ENCODE measurements around the gene GYPE.
"Not testable (repeated sequence)": the region's sequence is repeated elsewhere in the genome, so short reads cannot be mapped to it uniquely, and the experiment has no call there.

GYPE gene

DNA sequence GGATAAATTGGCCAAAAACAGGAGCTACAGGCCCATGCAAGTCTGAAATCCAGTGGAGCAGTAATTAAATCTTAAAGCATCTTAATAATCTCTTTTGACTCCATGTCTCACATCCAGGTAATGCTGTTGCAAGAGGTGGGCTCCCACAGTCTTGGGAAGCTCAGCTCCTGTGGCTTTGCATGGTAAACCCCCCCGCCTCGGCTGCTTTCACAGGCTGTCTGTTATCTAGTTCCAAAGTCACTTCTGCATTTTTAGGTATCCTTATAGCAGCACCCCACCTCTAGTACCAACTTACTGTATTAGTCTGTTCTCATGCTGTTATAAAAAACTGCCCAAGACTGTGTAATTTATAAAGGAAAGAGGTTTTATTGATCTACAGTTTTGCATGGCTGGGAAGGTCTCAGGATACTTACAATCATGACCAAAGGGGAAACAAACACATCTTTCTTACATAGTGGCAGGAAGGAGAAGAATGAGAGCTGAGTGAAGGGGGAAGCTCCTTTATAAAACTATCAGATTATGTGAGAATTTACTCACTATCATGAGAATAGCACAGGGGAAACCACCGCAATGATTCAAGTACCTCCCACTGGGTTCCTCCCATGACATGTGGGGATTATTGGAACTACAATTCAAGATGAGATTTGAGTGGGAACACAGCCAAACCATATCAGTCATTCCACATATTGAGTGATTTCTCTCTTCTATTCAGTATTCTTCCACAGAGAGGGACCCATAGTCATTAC lies 34.7 kb downstream of the GYPE start:
- in situ Hi-C loops (cut with HindIII; ENCODE audit: low sequenced_read_pairs), result not testable (repeated sequence)

DNA sequence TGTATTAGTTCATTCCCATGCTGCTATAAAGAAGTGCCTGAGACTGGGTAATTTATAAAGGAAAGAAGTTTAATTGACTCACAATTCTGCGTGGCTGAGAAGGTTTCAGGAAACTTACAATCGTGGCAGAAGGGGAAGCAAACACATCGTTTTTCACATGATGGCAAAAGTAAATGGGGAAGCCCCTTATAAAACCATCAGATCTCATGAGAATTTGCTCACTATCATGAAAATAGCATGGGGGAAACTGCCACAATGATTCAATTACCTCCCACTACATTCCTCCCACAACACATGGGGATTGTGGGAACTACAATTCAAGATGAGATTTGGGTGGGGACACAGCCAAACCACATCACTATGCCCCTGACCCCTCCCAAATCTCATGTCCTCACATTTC lies 35.4 kb downstream of the GYPE start:
- in situ Hi-C loops (cut with HindIII; ENCODE audit: low sequenced_read_pairs), result not testable (repeated sequence)

DNA sequence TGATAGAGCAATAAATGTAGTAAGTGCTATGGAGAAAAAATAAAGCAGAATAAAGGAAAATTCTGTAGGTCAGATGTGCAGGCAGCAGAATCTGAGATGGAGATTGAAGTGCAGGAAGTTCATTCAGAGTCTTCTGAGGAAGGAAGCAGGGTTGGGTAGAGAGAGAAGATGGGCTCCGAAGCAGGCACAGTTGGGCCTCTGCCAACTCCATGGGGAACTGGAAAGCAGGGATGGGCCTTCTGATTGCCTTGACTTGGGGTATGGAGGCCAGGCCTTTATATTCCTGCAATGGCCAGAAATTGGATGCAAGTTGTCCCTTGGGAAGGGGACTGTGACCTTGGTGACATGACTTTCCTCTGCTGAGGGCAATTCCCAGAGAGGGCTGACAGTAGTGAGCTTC lies 42.6 kb downstream of the GYPE start:
- in situ Hi-C loops (cut with HindIII; ENCODE audit: low sequenced_read_pairs), result not testable (repeated sequence)

DNA sequence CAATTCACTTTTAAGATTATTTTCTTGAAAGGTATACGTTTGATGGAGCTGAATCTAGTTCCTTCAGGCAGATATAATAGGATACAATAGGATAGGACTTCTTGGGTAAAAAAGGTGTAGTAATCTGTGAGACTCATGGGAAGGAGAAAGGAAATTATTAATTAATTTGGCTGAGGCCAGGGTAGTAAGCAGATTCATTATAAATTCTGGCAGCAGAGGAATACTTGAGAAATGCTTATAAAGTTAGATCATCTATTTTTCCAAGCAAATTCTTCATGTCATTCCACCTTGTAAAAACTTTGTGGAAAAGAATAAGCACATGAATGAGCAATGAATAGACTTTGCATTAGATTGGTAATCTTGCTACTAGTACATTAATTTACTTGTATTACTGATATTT lies 46.9 kb downstream of the GYPE start:
- in situ Hi-C loops (cut with HindIII; ENCODE audit: low sequenced_read_pairs), result no loop called here

DNA sequence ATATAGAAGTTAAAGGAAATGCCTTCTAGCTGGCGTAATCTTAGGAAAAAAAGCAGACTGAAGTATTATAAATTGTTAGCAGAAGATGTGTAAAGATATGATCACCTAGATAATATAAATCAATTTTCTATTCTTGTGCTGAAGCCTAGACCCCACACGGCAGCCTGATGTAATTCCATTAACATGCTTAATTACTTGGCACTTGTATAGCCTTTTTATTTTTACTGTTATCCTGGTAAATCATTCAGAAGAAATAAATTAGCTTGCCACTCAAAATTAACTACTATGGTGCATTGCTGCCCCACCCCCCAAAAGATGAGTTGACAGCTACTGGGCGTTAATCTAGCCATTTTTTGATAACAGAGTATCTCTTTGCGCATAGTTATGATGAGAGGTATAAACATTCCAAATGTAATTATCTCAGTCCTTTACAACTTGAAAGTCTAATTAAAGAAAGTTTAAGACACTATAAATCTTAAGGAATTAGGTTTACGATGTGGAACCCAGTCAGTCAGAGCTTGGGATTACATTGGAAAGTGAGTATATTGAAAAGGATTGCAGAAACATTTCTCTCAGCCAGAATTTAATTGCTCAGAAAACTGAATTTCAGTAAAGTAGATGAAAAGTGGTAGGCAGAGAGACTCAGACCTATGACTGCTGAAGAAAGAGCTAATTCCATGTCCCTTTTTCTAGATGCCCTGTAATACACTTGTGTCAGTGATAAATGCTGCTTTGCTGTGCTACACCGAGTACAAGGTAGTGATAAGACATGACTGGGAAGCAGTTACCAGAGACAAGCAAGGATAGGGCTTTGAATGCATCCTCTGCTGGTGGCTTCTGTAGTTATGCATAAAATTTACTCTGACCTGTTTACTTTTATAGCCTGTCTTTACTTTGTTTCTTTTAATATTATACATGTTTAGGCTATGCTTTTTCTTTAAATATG lies 47.7 kb downstream of the GYPE start:
- in situ Hi-C loops (cut with HindIII; ENCODE audit: low sequenced_read_pairs), result not testable (repeated sequence)

DNA sequence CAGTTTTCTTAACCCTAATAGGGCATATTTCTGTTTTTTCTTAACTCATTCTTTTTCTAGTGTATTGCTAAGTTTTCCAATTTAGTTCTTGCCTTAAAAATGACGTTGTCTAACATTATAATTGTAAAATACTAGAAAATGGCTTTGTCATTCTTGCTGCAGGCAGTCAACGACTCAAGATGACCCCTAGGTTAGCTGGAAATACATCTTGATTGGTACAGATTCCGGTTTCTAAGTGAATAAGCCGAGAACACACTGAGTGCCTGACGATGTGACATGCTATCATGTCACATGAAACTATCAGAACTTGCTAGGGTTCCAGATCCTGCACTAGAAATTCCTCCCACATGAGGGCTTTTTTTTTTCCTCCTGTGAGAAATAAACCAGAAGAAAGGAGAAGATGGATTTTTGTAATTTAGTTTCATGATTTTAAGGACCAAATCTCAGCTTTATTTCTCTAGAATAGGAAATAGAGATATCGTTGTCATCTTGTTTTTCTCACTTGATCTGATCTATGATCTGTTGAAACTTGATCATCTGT lies 49.3 kb downstream of the GYPE start:
- in situ Hi-C loops (cut with HindIII; ENCODE audit: low sequenced_read_pairs), result not testable (repeated sequence)

DNA sequence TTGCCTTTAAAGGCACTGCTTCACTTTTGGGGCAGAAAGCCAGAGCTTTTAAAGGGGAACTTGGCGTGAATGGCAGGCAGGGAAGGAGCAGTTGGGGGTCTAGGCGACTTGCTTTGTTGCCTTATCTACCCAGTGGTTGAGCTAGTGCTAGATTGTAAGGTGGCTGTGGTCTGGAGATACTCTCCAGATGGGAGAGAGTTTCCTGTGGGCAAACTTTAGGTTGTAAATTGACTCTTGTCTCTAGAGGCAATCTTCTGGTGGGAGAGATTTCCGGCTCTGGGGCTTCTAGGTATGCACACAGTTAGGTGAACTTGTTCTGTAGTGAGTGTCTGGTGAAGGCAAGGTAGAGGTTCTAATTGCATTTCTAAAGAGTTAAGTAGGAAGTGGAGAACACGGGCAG lies 50.7 kb downstream of the GYPE start:
- in situ Hi-C loops (cut with HindIII; ENCODE audit: low sequenced_read_pairs), result not testable (repeated sequence)

DNA sequence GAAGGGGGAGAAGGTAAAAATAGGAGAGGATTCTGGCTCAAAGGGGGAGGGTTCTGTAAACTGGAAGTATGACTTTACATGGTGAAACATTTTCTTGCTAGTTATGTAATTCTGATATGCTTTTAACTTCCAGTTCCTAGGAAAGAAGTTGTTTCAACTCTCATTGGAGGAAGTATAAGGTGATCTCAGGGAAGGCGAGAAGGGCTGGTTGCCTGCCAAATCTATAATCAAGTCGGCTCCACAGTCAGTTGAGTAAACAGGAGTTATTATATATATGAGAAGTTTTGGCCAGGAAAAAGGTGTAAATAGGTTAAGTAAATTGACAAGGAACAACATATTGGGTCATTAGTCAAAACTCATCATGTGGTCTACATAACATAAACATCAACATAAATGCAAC lies 56.1 kb downstream of the GYPE start:
- in situ Hi-C loops (cut with HindIII; ENCODE audit: low sequenced_read_pairs), result not testable (repeated sequence)

DNA sequence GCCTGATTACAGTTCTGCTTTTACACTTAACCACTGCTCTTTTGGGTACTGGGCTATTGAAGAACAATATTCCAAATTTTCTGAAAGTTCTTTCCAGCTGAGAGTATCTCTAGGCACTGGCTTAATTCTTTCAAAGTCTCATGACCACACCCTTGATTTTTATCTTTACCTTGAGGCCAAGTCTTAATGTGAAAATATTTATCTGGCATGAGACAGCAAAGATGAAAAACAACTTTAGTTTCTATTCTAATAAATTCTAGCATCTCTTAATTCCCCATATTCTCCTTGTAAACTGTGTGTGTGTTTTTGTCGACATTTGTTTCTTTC lies 61.9 kb downstream of the GYPE start:
- in situ Hi-C loops (cut with HindIII; ENCODE audit: low sequenced_read_pairs), result not testable (repeated sequence)

DNA sequence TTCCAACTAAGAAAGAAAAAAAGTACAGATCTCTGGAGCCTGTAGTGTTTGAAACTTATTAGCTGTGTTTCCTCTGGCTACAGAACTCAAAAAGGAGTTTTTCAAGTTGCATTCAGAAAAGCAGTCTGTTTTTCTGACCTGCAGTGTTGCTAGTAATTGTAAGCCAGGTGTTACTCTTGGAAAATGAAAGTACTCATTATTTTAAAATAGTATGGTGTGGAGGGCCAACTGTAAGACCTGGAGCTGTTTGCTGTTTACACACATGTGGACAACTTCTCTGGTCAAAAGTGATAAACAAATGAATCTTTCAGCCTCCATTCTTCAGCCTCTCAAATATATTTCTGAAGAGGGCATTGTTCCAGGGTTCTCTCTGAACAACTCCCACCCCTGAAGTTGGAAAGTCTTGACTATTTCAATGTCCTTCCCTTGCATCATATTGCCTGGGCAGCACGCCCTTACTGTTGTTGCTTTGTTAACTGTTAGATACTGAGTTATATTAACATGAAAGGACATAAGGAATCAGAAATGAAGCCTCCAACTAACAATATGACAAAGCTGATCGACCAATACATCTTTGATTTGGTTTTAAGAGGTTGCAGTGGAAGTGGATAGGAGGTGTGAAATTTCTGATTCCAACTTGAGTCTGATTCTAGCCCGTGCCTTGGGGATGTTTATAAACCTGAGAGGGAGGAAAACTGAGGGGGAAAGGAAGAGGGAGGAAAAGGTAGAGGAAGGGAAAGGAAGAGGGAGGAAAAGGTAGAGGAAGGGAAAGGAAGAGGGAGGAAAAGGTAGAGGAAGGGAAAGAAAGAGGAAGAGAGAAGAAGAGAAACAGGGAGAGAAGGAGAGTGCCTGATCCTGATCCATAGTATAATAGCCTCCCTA lies 62.5 kb downstream of the GYPE start:
- in situ Hi-C loops (cut with HindIII; ENCODE audit: low sequenced_read_pairs), result not testable (repeated sequence)

DNA sequence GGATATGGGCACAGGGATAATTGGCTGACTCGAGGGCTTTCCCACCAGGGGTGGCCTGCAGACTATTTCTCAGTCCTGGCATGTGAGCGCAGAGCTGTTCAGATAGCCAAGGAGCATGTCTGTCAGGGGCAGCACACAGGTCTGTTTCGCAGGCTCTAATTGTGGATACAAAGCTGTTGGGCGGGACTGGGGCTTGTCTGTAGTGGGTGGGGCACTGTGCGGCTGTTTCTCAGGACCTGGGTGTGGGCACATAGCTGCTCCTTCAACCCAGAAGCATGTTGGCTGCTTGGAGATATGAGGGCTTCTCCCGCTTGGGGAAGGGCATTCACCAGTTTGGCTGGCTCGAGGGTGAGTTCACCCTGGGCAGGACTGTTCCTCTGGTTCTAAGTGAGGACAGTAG lies 65.9 kb downstream of the GYPE start:
- in situ Hi-C loops (cut with HindIII; ENCODE audit: low sequenced_read_pairs), result not testable (repeated sequence)

DNA sequence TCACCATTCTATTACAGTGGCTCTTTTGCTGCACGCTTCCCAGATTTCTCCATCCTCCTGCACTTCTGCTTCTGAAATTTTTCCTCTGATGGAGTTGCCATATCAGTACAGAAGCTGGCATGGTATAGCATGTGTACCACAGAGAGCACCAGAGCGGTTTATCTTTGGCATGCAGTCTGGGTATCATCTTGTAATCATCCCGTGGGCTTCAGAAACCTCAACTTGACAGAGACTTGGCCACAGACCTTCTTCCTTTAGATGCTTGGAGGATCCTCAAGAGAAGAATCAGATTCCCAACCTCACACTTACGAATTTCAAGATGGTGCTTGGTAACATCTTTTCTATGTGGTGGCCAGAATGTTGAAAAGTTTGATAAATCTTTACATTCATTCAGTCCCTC lies 71.2 kb downstream of the GYPE start:
- in situ Hi-C loops (cut with HindIII; ENCODE audit: low sequenced_read_pairs), result not testable (repeated sequence)

DNA sequence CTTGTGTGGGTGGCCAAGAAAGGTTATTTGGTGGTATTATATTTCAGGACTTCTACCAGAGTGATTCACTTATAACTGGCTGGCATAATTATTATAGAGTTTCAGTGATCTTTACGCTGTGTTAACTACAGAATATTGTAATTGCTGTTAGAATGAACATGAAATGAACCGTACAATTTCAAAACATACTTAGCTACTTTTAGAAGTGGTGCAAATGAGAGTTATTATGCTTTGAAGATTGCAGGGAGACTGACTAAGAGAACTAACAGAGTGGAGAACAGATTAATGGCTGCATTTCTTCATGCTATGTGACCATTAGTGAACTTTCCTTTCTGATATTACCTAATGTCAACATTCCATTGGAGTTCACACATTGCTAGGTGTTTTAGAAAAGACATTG lies 71.7 kb downstream of the GYPE start:
- in situ Hi-C loops (cut with HindIII; ENCODE audit: low sequenced_read_pairs), result not testable (repeated sequence)

DNA sequence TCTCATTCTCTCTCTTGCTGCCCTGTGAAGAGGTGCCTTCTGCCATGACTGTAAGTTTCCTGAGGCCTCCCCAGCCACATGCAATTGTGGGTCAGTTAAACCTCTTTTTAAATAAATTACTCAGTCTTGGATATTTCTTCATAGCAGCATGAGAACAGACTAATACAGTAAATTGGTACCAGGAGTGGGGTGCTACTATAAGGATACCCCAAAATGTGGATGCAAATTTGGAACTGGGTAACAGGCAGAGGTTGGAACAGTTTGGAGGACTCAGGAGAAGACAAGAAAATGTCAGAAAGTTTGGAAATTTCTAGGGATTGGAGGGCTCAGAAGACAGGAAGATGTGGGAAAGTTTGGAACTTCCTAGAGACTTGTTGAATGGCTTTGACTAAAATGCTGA lies 74.8 kb downstream of the GYPE start:
- in situ Hi-C loops (cut with HindIII; ENCODE audit: low sequenced_read_pairs), result not testable (repeated sequence)

DNA sequence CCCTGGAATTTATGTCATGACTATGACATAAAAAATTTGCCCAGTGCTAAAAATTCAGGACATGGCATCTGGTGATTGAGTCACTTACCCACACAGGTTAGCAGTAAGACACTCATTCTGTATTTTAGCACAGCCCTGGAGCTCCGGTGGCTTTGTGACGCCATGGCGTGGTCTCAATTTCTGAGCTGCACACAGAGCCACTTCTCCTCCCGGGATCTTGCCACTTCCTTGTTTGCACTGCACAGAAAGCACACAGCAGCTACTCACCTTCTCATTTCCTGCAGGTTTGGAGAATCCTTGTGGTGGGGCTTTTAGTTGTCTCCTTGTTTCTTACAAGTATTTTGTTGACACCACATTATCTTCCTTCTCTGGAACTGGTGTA lies 76.1 kb downstream of the GYPE start:
- in situ Hi-C loops (cut with HindIII; ENCODE audit: low sequenced_read_pairs), result not testable (repeated sequence)
